ES-I3 (cell line): Measurements from ENCODE around the gene NDP.
"Not testable (repeated sequence)": the region's sequence is repeated elsewhere in the genome, so short reads cannot be mapped to it uniquely, and the experiment has no call there.

ENCODE experiments used
- H3K36me3 ChIP-seq: 2 replicates; pipeline ENCODE4 v1.6.1; 2013; ENCODE audit warnings: mild to moderate bottlenecking, low read length, control low read depth, moderate library complexity; ENCODE audit not compliant: insufficient read depth
- H3K4me1 ChIP-seq: 2 replicates; pipeline ENCODE4 v1.6.1; 2013; ENCODE audit warnings: mild to moderate bottlenecking, control low read depth, low read length; ENCODE audit not compliant: insufficient read depth
- H3K9ac ChIP-seq: 2 replicates; pipeline ENCODE4 v1.6.1; 2013; ENCODE audit warnings: low read depth, mild to moderate bottlenecking, low read length, moderate library complexity
- H3K9me3 ChIP-seq: 2 replicates; pipeline ENCODE4 v1.6.1; 2013; ENCODE audit warnings: mild to moderate bottlenecking, low read length, moderate library complexity; ENCODE audit not compliant: control insufficient read depth, insufficient read depth

NDP gene

GRCh38 chrX:43961699-43962098 lies 11.5 kb downstream of the NDP start:
- Histone ChIP-seq H3K9ac (no peak overlapping the region), H3K36me3 (no peaks in the 10 kb centered on the region), H3K4me1 (no peaks in the 10 kb centered on the region), H3K9me3 (no peaks in the 10 kb centered on the region)

- Histone ChIP-seq H3K4me1 (no peaks in the 10 kb centered on the region), H3K9ac (no peak overlapping the region), H3K36me3 (no peaks in the 10 kb centered on the region), H3K9me3 (no peaks in the 10 kb centered on the region)
Observed at GRCh38 chrX:43958529-43958928, 14.7 kb downstream of the NDP start.

DNA sequence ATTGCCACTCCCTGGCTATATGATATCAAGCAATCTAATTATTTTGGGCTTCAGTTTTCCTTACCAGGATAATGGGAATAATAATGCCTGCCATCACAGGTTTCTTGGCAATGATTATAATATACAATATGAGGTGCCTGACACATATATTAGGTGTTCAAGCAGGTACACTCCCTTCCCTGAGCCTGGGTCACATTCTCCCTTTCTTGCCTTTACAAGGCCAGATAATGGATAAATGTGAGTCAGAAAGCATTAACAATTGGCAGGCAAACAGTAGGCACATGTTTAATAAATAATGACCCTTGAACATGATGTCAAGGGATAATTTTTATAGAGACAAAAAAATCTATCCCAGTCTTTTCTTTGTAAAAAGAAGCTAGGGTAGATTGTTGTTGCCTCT lies 17.2 kb downstream of the NDP start:
- Histone ChIP-seq H3K36me3 (no peaks in the 10 kb centered on the region), H3K4me1 (no peaks in the 10 kb centered on the region)

GRCh38 chrX:43953218-43953617 lies 20.0 kb downstream of the NDP start:
- H3K9me3 ChIP-seq, result no peaks in the 10 kb centered on the region
- no peak overlapping the region for H3K9ac ChIP-seq

More for the DNA sequence above, 17.2 kb downstream of the NDP start:
- Histone ChIP-seq H3K9ac (no peak overlapping the region), H3K9me3 (no peaks in the 10 kb centered on the region)

DNA sequence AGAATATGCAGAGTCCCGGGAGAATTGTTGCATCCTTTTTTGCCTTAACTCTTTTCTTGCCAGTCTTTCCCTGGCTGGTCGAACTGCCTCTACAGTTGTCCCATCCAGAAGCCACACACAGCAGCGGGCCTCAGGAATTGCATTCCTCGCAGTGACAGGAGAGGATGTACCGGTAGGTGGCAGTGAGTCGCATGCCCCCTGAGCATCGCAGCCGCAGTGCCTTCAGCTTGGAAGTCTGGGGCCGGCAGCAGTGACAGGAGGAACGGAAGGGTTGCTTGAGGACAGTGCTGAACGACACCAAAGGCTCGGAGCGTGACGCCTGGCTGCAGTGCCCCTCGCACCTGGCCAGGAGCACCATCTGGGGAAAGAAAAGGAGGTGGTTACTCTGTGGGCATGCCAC lies 23.5 kb downstream of the NDP start:
- Histone ChIP-seq H3K36me3 (no peaks in the 10 kb centered on the region), H3K4me1 (0 out of 2 replicates have a peak, but pooled peaks cover 3% of the 10 kb centered on the region), H3K9ac (no peak overlapping the region), H3K9me3 (no peaks in the 10 kb centered on the region)

More at GRCh38 chrX:43953218-43953617, 20.0 kb downstream of the NDP start:
- Histone ChIP-seq H3K36me3 (no peaks in the 10 kb centered on the region), H3K4me1 (0 out of 2 replicates have a peak, but pooled peaks cover 3% of the 10 kb centered on the region)

DNA sequence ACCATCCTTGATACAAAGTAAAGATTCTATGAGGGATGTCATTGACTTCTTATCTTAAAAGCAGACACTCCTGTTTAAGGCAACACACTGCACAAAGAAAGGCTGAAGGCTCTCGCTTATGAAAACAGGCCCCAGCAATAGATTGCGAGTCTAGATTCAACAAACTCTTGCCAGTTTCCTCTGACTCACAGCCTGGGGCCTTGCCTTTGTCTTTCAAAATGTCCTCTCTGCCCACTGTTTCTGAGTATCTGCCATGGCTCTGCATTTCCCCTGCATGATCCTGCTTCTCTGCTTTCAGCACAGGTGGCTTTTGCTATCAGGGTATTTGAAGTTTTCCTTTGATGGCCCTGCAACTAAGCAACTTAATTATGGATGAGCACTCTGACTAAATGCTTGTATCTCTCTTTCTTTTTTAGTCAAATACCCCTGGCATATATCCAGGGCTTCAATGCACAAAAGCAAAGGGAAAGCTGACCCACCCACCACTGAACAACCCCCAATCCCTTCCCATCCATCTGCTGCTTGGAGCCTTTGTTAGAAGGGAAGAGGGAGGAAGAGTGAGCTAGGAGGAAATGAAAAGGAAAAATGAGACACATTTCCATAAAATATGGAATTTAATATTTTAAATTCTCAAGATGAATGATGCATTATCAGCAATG lies 32.2 kb downstream of the NDP start:
- Histone ChIP-seq H3K9me3 (no peaks in the 10 kb centered on the region), H3K9ac (no peak overlapping the region), H3K36me3 (no peaks in the 10 kb centered on the region), H3K4me1 (peaks cover 15% of the 10 kb centered on the region)

- Histone ChIP-seq H3K9ac (no peak overlapping the region), H3K9me3 (no peaks in the 10 kb centered on the region), H3K36me3 (no peaks in the 10 kb centered on the region), H3K4me1 (peaks cover 15% of the 10 kb centered on the region)
Observed at GRCh38 chrX:43939187-43939926, 33.8 kb downstream of the NDP start.

DNA sequence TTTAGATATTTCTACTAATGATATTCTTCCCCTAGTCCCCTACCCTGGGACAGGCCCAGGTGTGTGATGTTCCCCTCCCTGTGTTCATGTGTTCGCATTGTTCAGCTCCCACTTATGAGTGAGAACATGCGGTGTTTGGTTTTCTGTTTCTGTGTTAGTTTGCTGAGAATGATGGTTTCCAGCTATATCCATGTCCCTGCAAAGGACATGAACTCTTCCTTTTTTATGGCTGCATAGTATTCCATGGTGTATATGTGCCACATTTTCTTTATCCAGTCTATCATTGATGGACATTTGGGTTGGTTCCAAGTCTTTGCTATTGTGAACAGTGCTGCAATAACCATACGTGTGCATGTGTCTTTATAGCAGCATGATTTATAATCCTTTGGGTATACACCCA lies 51.2 kb downstream of the NDP start:
- not testable (repeated sequence) for H3K9me3 ChIP-seq, H3K4me1 ChIP-seq, H3K36me3 ChIP-seq, H3K9ac ChIP-seq

DNA sequence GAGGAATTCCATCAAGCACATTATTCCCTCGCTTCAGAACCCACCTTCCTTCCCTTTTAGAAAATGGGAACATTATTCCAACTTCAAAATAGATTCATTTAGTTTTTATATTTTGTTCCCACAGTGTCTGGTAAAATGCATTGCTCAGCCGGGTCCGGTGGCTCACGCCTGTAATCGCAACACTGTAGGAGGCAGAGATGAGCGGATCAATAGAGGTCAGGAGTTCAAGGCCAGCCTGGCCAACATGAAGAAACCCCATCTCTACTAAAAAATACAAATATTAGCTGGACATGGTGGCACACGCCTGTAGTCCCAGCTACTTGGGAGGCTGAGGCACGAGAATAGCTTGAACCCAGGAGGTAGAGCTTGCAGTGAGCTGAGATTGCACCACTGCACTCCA lies 62.4 kb downstream of the NDP start:
- not testable (repeated sequence) for H3K9me3 ChIP-seq, H3K4me1 ChIP-seq, H3K9ac ChIP-seq, H3K36me3 ChIP-seq

DNA sequence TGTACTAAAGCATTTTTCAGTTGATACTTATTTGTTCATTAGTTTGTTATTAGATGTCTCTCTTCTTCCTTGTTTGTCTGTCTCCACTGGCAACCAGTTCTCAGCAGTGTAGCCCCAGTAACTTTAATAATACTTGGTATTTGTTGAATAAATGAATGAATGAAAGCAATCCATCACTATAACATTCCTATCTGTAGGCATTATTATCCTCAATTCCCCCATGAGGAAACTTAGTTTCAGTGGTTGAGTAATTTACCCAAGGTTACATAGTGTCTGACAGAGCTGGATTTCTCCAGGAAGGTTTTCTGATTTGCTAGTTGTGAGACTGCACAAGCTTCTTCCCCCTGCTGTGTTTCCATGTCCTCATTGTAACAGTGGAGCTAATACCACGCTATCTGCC lies 63.2 kb downstream of the NDP start:
- Histone ChIP-seq H3K4me1 (no peaks in the 10 kb centered on the region), H3K9me3 (no peaks in the 10 kb centered on the region), H3K36me3 (no peaks in the 10 kb centered on the region), H3K9ac (no peak overlapping the region)

DNA sequence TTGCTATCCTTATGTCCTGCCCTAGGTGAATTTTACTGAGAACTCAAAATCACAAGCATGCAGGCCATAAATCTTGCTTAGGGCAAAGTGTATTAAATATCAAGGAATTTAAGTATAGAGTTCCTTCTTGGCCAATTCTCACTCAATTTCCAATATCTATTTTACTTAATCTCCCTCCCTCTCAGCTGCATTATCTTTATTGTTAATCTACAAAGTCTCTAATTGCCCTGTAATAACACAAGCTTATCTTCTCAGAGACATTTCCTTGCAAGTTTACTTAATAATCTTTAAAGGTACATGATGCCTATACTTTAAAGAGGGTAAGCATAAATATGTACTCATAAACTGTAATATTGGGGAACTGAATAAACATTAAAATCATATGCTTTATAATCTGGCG lies 64.0 kb downstream of the NDP start:
- Histone ChIP-seq H3K9me3 (no peaks in the 10 kb centered on the region), H3K36me3 (no peaks in the 10 kb centered on the region), H3K4me1 (no peaks in the 10 kb centered on the region), H3K9ac (no peak overlapping the region)

DNA sequence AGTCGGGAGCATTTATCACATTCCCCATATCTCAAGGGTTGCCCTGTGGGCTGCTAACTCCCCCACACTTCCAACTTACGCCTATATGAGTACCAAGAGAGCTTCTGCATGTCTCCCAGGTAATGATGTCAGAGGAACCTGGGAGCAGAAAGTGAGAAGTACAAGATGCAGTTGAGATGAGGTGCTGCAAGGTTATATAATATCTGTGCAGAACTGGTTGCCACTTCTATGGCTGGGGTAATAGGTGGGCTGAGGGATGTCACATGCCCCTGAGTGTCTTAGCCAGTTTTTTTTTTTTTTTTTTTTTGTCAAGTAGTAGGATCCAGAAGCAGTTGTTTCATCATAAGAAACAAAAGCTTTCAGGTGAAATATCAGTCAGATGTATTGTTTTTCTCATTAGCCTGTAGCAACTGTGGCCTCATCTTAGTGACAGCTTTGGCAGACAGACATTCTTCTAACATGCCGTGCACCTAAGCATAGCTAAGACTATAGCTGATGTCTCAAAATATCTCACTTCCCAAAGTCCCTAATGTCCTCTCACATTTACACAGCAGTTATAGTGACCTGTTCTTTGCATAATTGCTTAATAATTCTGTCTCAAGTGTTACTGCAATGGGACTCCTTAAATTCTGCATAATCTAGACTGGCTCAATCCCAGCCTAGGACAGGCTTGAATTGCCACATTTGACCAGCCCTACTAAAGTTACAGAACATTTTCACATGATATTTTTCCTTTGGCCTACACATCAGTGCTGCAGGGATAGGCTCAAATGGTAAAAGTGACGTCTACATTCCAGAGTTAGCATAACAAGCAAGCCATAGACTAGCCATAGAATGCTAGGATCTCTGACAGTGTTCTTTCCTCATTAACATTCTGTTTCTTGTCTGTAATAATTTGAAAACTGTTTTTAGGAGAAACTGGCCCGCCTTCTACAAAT lies 73.0 kb downstream of the NDP start:
- Histone ChIP-seq H3K36me3 (no peaks in the 10 kb centered on the region), H3K4me1 (peaks cover 16% of the 10 kb centered on the region), H3K9ac (no peak overlapping the region), H3K9me3 (no peaks in the 10 kb centered on the region)
